NOMO-1 treated with dmso at 0.1 percent for 144 hours (cell line): Measurements from ENCODE around the gene PPP2R5D.

Source experiments
- DNase-seq: peaks from one replicate; lab custom pipeline; 2025; ENCODE audit not compliant: unreplicated experiment; lab: John Stamatoyannopoulos, UW

The PPP2R5D gene

DNA sequence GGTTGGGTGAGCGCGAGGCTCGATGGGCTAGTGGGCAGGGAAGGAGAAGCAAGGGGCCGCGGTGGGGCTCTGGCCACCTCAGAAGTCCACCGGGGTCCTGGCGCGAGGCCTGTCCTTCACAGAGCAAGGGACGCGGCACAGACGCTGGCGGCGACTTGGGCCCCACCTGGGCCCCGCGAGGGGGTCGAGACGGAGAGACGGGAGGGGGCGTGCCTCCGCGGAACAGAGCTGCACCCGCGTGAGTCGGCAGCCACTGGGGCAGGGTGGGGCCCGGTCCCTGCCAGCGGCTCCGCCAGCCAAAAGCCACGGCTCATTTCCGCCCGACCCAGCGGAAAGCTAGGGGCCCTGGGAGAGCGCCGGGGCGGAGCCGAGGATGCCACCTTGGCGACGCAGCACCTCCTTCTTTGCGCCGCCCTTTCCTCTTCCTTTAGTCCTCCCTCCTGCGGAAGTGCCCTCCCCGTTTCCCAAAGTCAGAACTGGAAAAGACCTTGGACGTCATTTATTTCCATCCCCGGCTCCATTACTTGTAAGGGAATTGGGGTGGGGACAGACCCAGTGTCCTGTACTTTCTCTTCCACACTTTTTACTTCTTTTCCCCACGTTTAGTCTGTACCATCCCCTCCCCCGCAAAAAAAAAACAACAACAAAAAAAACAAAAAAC, 69.3 kb downstream of the PPP2R5D start, which contains the start of gene CUL7:
CUL7 (minus strand) TSS at position 307 of the 661 bp plus-strand sequence. CDS start 1,063 bp downstream, outside the sequence.
- peak; percentile 91 for DNase-seq

DNA sequence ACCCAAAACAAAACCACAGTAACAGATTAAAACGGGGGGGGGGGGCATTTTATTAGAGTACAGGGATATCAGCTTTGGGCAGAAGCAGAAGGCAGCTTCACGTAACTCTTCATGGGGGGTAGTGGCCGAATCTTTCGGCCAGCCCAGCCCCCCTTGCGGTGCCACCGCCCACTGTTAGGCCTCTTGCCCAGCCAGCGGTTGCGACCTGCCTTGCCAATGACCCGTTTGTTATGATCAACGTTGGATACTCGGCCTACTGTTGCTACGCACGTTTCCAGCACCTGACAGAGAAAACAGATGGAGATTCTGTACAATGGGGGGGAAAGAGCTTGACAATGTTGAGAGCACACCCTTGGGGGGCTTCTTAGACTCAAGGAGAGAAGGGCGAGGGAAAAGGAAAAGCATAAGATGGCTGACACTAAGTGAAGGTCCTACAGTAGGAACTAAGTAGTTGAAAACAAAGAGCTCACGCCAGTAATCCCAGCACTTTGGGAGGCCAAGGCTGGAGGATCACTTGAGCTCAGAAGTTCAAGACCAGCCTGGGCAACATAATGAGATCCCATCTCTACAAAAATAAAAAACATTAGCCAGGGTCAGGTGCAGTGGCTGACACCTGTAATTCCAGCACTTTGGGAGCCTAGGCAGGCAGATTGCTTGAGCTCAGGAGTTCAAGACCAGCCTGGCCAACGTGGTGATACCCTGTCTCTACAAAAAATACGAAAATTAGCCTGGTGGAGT, 70.0 kb downstream of the PPP2R5D start:
- no peak for DNase-seq

- DNase-seq, result no peak
Observed at GRCh38 chr6:43055966-43056365, 71.6 kb downstream of the PPP2R5D start.

GRCh38 chr6:43058531-43058930, 74.2 kb downstream of the PPP2R5D start:
- DNase-seq, result no peak

- DNase-seq, result peak; percentile 98
Observed at GRCh38 chr6:43059168-43060033, 75.0 kb downstream of the PPP2R5D start, which contains the start of the genes KLC4 and MRPL2. Gene KLC4 (plus strand): TSS chr6:43059631. CDS start chr6:43061336, 1,705 bp downstream. Gene MRPL2 (minus strand): TSS chr6:43059434. CDS start chr6:43059381, 53 bp downstream.

- no peak for DNase-seq
Observed at GRCh38 chr6:43060034-43060754, 75.8 kb downstream of the PPP2R5D start.

DNA sequence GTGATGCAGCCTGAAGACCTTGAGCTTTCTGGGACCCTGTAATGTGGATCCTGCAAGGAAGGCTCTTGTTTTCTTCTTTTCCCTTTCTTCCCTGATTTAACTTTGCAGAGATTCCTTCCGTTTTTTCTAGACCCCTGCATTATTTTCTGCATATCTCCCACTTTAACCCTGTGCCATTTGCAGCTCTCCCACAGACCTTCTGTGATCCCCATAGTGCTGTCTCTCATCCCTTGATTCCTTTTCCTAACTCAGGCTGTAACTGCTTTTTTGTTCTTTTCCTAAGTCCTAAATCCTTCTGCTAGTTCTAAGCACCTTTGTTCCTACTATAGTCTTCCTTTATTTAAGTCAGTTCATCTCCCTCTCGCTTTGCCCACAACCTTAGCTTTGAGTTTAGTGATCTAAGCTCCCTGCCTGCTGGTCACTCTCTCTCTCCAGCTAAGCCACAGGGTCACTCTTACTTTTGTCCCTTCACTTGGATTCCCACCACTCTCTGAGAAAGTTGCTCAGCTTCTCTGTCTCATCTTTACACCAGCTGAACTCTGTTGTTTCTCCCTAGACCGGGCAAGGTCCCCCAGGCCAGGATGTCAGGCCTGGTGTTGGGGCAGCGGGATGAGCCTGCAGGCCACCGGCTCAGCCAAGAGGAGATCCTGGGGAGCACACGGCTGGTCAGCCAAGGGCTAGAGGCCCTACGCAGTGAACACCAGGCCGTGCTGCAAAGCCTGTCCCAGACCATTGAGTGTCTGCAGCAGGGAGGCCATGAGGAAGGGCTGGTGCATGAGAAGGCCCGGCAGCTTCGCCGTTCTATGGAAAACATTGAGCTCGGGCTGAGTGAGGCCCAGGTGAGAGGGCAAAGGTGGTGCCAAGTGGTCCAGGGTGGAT, 76.6 kb downstream of the PPP2R5D start:
- no peak for DNase-seq

- DNase-seq, result no peak
Observed at GRCh38 chr6:43061861-43062260, 77.5 kb downstream of the PPP2R5D start.
